Breast epithelium (tissue), 3 donors: ENCODE results near the gene VPS35L.

ENCODE experiments used
- POLR2A ChIP-seq: fragments of 450-650 bp; IDR thresholded peaks from one replicate; pipeline ENCODE4 v1.6.1; 2016; ENCODE audit warnings: antibody characterized with exemption, mild to moderate bottlenecking, moderate library complexity
- POLR2AphosphoS5 ChIP-seq, 3 donors: sonication (generic); formaldehyde crosslinking; IDR thresholded peaks; one replicate each; pipeline ENCODE4 v1.6.1; 2017; ENCODE audit warnings: antibody characterized with exemption in 3 of 3
- TF ChIP-seq, protein P1 (sequence below), 3 donors: fragments of 450-650 bp; IDR thresholded peaks; one replicate each; pipeline ENCODE4 v1.5.1; 2016 to 2017; ENCODE audit warnings: antibody characterized with exemption in 3 of 3, mild to moderate bottlenecking in 3 of 3, moderate library complexity in 3 of 3

DNA sequence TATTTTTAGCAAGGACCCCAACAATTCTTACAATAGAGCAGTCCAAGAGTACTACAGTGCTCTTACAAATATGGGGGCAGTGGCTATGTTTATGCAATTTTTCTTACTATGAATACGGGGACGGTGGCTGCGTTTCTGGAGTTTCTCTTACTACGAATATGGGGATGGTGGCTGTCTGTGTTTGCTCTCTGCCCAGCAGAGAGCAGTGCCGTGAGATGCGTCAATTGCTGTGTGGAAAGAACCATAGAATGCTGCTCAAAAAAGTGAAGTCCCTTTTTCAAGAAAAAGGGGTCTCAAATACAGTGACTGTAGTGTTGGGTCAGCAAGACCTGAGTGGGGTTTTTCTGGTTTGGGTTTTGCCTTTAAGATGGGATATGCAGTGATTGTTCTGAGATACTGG is 108.7 kb downstream of the VPS35L start:
- TF ChIP-seq, protein P1, sequence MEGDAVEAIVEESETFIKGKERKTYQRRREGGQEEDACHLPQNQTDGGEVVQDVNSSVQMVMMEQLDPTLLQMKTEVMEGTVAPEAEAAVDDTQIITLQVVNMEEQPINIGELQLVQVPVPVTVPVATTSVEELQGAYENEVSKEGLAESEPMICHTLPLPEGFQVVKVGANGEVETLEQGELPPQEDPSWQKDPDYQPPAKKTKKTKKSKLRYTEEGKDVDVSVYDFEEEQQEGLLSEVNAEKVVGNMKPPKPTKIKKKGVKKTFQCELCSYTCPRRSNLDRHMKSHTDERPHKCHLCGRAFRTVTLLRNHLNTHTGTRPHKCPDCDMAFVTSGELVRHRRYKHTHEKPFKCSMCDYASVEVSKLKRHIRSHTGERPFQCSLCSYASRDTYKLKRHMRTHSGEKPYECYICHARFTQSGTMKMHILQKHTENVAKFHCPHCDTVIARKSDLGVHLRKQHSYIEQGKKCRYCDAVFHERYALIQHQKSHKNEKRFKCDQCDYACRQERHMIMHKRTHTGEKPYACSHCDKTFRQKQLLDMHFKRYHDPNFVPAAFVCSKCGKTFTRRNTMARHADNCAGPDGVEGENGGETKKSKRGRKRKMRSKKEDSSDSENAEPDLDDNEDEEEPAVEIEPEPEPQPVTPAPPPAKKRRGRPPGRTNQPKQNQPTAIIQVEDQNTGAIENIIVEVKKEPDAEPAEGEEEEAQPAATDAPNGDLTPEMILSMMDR (IDR thresholded peaks at IDR 0.05) = no peak
- TF ChIP-seq POLR2AphosphoS5 (IDR thresholded peaks at IDR 0.05) (no peak), POLR2A (no peak)
